HCT116 (cell line): ENCODE results near the gene POSTN. TPM values are rescaled to one million over a fixed set of nuclear protein-coding genes. Genes with fewer than 3 reads are reported as not detected.

Source experiments
- ATAC-seq: fragments of 200-7000 bp; cut with Tn5 transposase; 2 replicates; pipeline ENCODE4 v1.9.1; 2020; ENCODE audit warnings: mild to moderate bottlenecking, moderate library complexity
- BruUV-seq: library from RNA; stranded (reverse); fragments of 400-500 nt; replicated peaks from 2 replicates; lab custom pipeline; 2021; lab: Mats Ljungman, UMichigan
- CTCF ChIA-PET: fragments of 300-600 bp; sonication (Branson Sonifier 250); formaldehyde crosslinking; loops from one replicate; lab custom pipeline; 2021; ENCODE audit warnings: antibody characterized with exemption; lab: Charles Lee
- POLR2A ChIA-PET: fragments of 300-600, 350-600 bp; sonication (Branson Sonifier 250); formaldehyde crosslinking; loops from one replicate; lab custom pipeline; 2021; ENCODE audit warnings: antibody characterized with exemption; lab: Charles Lee
- RAD21 ChIA-PET, 2 experiments: fragments of 300-600 bp; sonication (Branson Sonifier 250); formaldehyde crosslinking; loops; one replicate each; lab custom pipeline; 2023; ENCODE audit warnings: low total read pairs in 2 of 2; ENCODE audit not compliant: uncharacterized antibody in 2 of 2, unreplicated experiment in 2 of 2, low non-redundant PET in 1 of 2; lab: Charles Lee
- DNase-seq: peaks from one replicate; pipeline ENCODE4 v3.0.0-alpha.2; 2010; ENCODE audit warnings: low read depth, low spot score
- H2AFZ ChIP-seq: fragments of 200-600 bp; shearing (Covaris generic), sonication (generic); 2 replicates; pipeline ENCODE4 v1.6.1; 2017; ENCODE audit warnings: low read depth, mixed run types, mixed read lengths, antibody characterized with exemption, low read length; ENCODE audit not compliant: poor library complexity, severe bottlenecking
- H3K27ac ChIP-seq: 2 replicates; pipeline ENCODE4 v1.5.1; 2012; ENCODE audit warnings: low read depth, low read length
- H3K27me3 ChIP-seq: fragments of 200-600 bp; sonication (generic); 2 replicates; pipeline ENCODE4 v1.6.1; 2016; ENCODE audit warnings: mixed run types, low read length, mixed read lengths; ENCODE audit not compliant: insufficient read depth
- H3K36me3 ChIP-seq, 2 experiments: fragments of 200-500 bp in 1 of 2; fragments of 200-600 bp in 1 of 2; sonication (Bioruptor generic) in 1 of 2; sonication (generic) in 1 of 2; 2 replicates each; pipeline versions ENCODE4 v1.5.1 to v1.6.1; 2014 to 2016; ENCODE audit warnings: low read length in 2 of 2, inconsistent platforms in 1 of 2, mixed read lengths in 1 of 2, mixed run types in 1 of 2; ENCODE audit not compliant: insufficient read depth in 2 of 2, control insufficient read depth in 1 of 2
- H3K4me1 ChIP-seq, 2 experiments: fragments of 200-600 bp in 1 of 2; sonication (generic) in 1 of 2; 2 replicates each; pipeline versions ENCODE4 v1.5.1 to v1.6.1; 2012 to 2017; ENCODE audit warnings: low read length in 2 of 2, inconsistent platforms in 1 of 2, mild to moderate bottlenecking in 1 of 2, mixed read lengths in 1 of 2, mixed run types in 1 of 2, moderate library complexity in 1 of 2; ENCODE audit not compliant: insufficient read depth in 2 of 2, control insufficient read depth in 1 of 2
- H3K4me2 ChIP-seq: fragments of 200-600 bp; sonication (generic); 2 replicates; pipeline ENCODE4 v1.6.1; 2017; ENCODE audit warnings: mixed run types, low read length, mixed read lengths
- H3K4me3 ChIP-seq, 2 experiments: fragments of 200-600 bp in 1 of 2; sonication (generic) in 1 of 2; replicated peaks in 1 of 2; 2 replicates each; pipeline ENCODE4 v1.5.1; 2011 to 2016; ENCODE audit warnings: low read length in 2 of 2, control low read depth in 1 of 2, low read depth in 1 of 2, mild to moderate bottlenecking in 1 of 2, mixed read lengths in 1 of 2, mixed run types in 1 of 2
- H3K79me2 ChIP-seq: fragments of 200-600 bp; sonication (generic); 2 replicates; pipeline ENCODE4 v1.6.1; 2017; ENCODE audit warnings: mild to moderate bottlenecking, mixed run types, low read length, moderate library complexity, mixed read lengths; ENCODE audit not compliant: insufficient read depth
- H3K9ac ChIP-seq: fragments of 200-600 bp; sonication (generic); 2 replicates; pipeline ENCODE4 v1.6.1; 2016; ENCODE audit warnings: low read length, mixed read lengths
- H3K9me2 ChIP-seq: fragments of 200-600 bp; sonication (generic), shearing (Covaris generic); 2 replicates; pipeline ENCODE4 v1.6.1; 2017; ENCODE audit warnings: mixed run types, mild to moderate bottlenecking, moderate library complexity; ENCODE audit not compliant: insufficient read depth
- H3K9me3 ChIP-seq, 2 experiments: fragments of 200-500 bp in 1 of 2; fragments of 200-600 bp in 1 of 2; sonication (Bioruptor generic) in 1 of 2; sonication (generic) in 1 of 2; 2 replicates each; pipeline ENCODE4 v1.6.1; 2014 to 2017; ENCODE audit warnings: low read length in 2 of 2, mixed read lengths in 2 of 2, inconsistent platforms in 1 of 2, low read depth in 1 of 2, mild to moderate bottlenecking in 1 of 2, mixed run types in 1 of 2, moderate library complexity in 1 of 2; ENCODE audit not compliant: control insufficient read depth in 1 of 2, insufficient read depth in 1 of 2
- H4K20me1 ChIP-seq: fragments of 200-600 bp; sonication (generic), shearing (Covaris generic); 2 replicates; pipeline ENCODE4 v1.6.1; 2017; ENCODE audit warnings: mixed run types, mild to moderate bottlenecking, moderate library complexity; ENCODE audit not compliant: insufficient read depth
- CBX3 ChIP-seq: IDR thresholded peaks from 2 replicates; pipeline ENCODE4 v1.6.1; 2012; ENCODE audit warnings: low read depth
- CEBPB ChIP-seq: IDR thresholded peaks from 2 replicates; pipeline ENCODE4 v1.6.1; 2012; ENCODE audit warnings: low read depth
- EGR1 ChIP-seq: IDR thresholded peaks from 2 replicates; pipeline ENCODE4 v1.6.1; 2012; ENCODE audit warnings: low read depth
- ELF1 ChIP-seq: IDR thresholded peaks from 2 replicates; pipeline ENCODE4 v1.6.1; 2012; ENCODE audit warnings: low read depth, borderline replicate concordance
- EZH2 ChIP-seq: fragments of 200-600 bp; sonication (generic); IDR thresholded peaks from 2 replicates; pipeline ENCODE4 v1.6.1; 2017; ENCODE audit warnings: antibody characterized with exemption, mixed run types
- MAX ChIP-seq: IDR thresholded peaks from 2 replicates; pipeline ENCODE4 v1.6.1; 2012
- POLR2A ChIP-seq: IDR thresholded peaks from 2 replicates; pipeline ENCODE4 v1.7.0; 2011; ENCODE audit warnings: borderline replicate concordance; ENCODE audit not compliant: insufficient read depth, insufficient read length; ENCODE audit errors: extremely low read depth
- POLR2AphosphoS5 ChIP-seq: IDR thresholded peaks from 2 replicates; pipeline ENCODE4 v1.6.1; 2011; ENCODE audit warnings: mild to moderate bottlenecking, low read depth, low read length, moderate library complexity
- RAD21 ChIP-seq: IDR thresholded peaks from 2 replicates; pipeline ENCODE4 v1.6.1; 2012; ENCODE audit warnings: low read depth, mild to moderate bottlenecking
- SIN3A ChIP-seq: IDR thresholded peaks from 2 replicates; pipeline ENCODE4 v1.6.1; 2012; ENCODE audit warnings: low read depth
- TCF7L2 ChIP-seq: IDR thresholded peaks from 2 replicates; pipeline ENCODE4 v1.7.0; 2011; ENCODE audit warnings: borderline replicate concordance, inconsistent platforms; ENCODE audit not compliant: insufficient read depth, insufficient read length; ENCODE audit errors: extremely low read depth
- YY1 ChIP-seq: IDR thresholded peaks from 2 replicates; pipeline ENCODE4 v1.6.1; 2011; ENCODE audit warnings: low read length, low read depth, moderate library complexity, mild to moderate bottlenecking; ENCODE audit not compliant: insufficient replicate concordance; ENCODE audit errors: extremely low read depth
- ZFX ChIP-seq: fragments of 450-650 bp; IDR thresholded peaks from 2 replicates; pipeline ENCODE4 v1.6.1; 2017
- ZNF274 ChIP-seq: fragments of 200-500 bp; sonication (Bioruptor generic); IDR thresholded peaks from 2 replicates; pipeline ENCODE4 v1.6.1; 2014; ENCODE audit warnings: mild to moderate bottlenecking, low read depth, low read length, inconsistent platforms
- intact Hi-C: fragments of 100-400 bp; cut with micrococcal nuclease; formaldehyde crosslinking; loops from 2 replicates; pipeline ENCODE4 v1.10.0; 2022
- total RNA-seq: library from RNA; stranded (reverse); gene quantifications from one replicate; pipeline ENCODE4 v1.2.1, GENCODE V29; 2021; ENCODE audit not compliant: unreplicated experiment
- TF ChIP-seq, protein P1 (sequence below), 3 experiments: fragments of 200-600 bp in 1 of 3; sonication (generic) in 1 of 3; IDR thresholded peaks in 2 of 3; conservative IDR thresholded peaks in 1 of 3; 2 replicates each; pipeline ENCODE4 v1.5.1; 2012 to 2017; ENCODE audit warnings: low read depth in 2 of 3, low read length in 2 of 3, antibody characterized with exemption in 1 of 3, borderline replicate concordance in 1 of 3, control low read depth in 1 of 3, mild to moderate bottlenecking in 1 of 3, mixed read lengths in 1 of 3, mixed run types in 1 of 3, moderate library complexity in 1 of 3; ENCODE audit not compliant: insufficient read depth in 1 of 3
- TF ChIP-seq, protein P2 (sequence below): IDR thresholded peaks from 2 replicates; pipeline ENCODE4 v1.6.1; 2012

Gene POSTN
- total RNA-seq, 1 experiment from 2014 or later: not detected

- TF ChIP-seq, protein P1, sequence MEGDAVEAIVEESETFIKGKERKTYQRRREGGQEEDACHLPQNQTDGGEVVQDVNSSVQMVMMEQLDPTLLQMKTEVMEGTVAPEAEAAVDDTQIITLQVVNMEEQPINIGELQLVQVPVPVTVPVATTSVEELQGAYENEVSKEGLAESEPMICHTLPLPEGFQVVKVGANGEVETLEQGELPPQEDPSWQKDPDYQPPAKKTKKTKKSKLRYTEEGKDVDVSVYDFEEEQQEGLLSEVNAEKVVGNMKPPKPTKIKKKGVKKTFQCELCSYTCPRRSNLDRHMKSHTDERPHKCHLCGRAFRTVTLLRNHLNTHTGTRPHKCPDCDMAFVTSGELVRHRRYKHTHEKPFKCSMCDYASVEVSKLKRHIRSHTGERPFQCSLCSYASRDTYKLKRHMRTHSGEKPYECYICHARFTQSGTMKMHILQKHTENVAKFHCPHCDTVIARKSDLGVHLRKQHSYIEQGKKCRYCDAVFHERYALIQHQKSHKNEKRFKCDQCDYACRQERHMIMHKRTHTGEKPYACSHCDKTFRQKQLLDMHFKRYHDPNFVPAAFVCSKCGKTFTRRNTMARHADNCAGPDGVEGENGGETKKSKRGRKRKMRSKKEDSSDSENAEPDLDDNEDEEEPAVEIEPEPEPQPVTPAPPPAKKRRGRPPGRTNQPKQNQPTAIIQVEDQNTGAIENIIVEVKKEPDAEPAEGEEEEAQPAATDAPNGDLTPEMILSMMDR (IDR thresholded peaks at IDR 0.05 in 2 of 3, conservative IDR thresholded peaks at IDR 0.05 in 1 of 3; ENCODE audit: borderline replicate concordance in 1 of 3, insufficient read depth in 1 of 3, low read depth in 2 of 3, low read length in 2 of 3): no peak
- no peak for TF ChIP-seq ZFX
- no peak for TF ChIP-seq ZNF274
- no peak for TF ChIP-seq EZH2
- no peak for TF ChIP-seq CBX3
- no peak for TF ChIP-seq ELF1
Observed at GRCh38 chr13:37646531-37646930, 48.0 kb upstream of the POSTN start (continued).

- ATAC-seq: no peak
- DNase-seq: no peak
- H3K27me3 ChIP-seq: no peaks in the 10 kb centered on the region
- no peak overlapping the region for H3K4me2 ChIP-seq
- H2AFZ ChIP-seq: no peak overlapping the region
- CTCF ChIA-PET: no interaction called here
- no peak overlapping the region for H3K27ac ChIP-seq
- POLR2A ChIA-PET: no interaction called here
- TF ChIP-seq CEBPB (no peak), POLR2AphosphoS5 (no peak), TCF7L2 (no peak), RAD21 (no peak), EZH2 (no peak), MAX (no peak), POLR2A (no peak), EGR1 (no peak), SIN3A (no peak), ZNF274 (no peak), YY1 (no peak)
- TF ChIP-seq, protein P2, sequence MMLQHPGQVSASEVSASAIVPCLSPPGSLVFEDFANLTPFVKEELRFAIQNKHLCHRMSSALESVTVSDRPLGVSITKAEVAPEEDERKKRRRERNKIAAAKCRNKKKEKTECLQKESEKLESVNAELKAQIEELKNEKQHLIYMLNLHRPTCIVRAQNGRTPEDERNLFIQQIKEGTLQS: no peak
- TF ChIP-seq, protein P1 (IDR thresholded peaks at IDR 0.05 in 2 of 3, conservative IDR thresholded peaks at IDR 0.05 in 1 of 3; ENCODE audit: borderline replicate concordance in 1 of 3, insufficient read depth in 1 of 3, low read depth in 2 of 3, low read length in 2 of 3): no peak
- H3K4me3 ChIP-seq: no peak overlapping the region
- no peaks in the 10 kb centered on the region for H3K9me2 ChIP-seq
- RAD21 ChIA-PET: no interaction called here
- no peaks in the 10 kb centered on the region for H4K20me1 ChIP-seq
- no TSS peak for BruUV-seq
- H3K9me3 ChIP-seq: peaks cover 5 to 13% of the 10 kb centered on the region in 2 experiments; a peak in 2 of 4 replicates
- intact Hi-C loops: no loop called here
- H3K36me3 ChIP-seq: no peaks in the 10 kb centered on the region
- no peak overlapping the region for H3K9ac ChIP-seq
- no peaks in the 10 kb centered on the region for H3K79me2 ChIP-seq
- no peaks in the 10 kb centered on the region for H3K4me1 ChIP-seq
Observed at GRCh38 chr13:37645181-37645740, 46.7 kb upstream of the POSTN start.
